ENCODE measurements around the gene VIM.

VIM gene

DNA sequence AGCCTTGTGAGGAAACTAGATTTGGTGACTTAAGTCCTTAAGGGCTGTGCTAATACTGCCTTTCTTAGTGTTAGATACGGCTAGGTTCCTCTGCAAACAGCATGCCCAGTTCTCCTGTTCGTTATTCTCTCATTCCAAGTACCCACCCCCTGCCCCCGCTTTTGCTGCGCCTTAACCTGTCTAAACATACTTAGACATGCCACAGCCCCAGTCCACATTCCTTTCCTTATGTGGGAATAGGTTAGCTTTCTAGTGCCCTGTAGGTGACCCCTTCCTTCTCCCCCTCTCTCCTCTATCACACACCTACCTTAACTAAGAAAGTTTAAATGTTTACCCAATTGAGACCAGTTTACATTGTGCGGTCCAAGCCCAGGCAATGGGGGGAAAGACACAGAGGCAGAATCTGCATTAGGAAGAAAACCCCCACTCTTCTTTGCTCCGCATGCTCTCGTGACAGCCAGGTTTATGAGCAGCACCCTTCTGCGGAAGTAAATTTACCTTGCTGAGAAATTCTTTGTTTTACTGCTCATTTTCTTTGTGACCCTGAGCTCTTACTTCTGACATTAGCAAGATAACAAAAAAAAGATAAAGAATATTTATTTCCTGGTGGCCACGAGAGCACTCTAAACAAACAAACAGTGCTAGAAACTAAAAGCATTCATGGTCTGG, 48.8 kb downstream of the VIM start:
- Histone ChIP-seq H3K79me2 (ENCODE audit: insufficient read depth, low read length) (no peaks in the 10 kb centered on the region), H3K4me3 (ENCODE audit: low read length, poor library complexity, severe bottlenecking) (no peak overlapping the region), H4K20me1 (ENCODE audit: insufficient read depth, low read length, poor library complexity, severe bottlenecking) (no peaks in the 10 kb centered on the region), H3K9me2 (replicated peaks; ENCODE audit: low read depth, low read length) (no peaks in the 10 kb centered on the region), H3K9ac (ENCODE audit: low read depth, low read length, poor library complexity, severe bottlenecking) (no peak overlapping the region), H2AFZ (ENCODE audit: low read length) (no peak overlapping the region), H3K9me3 (ENCODE audit: insufficient read depth, low read depth, low read length) (no peaks in the 10 kb centered on the region), H3F3A (ENCODE audit: low read depth) (no peaks in the 10 kb centered on the region), H3K27me3 (ENCODE audit: insufficient read depth, low read length, poor library complexity, severe bottlenecking) (peaks cover 3% of the 10 kb centered on the region), H3K4me1 (ENCODE audit: insufficient read depth, low read length, poor library complexity, severe bottlenecking) (no peaks in the 10 kb centered on the region), H3K36me3 (ENCODE audit: insufficient read depth, low read length) (no peaks in the 10 kb centered on the region), H3K4me2 (ENCODE audit: low read depth, low read length, poor library complexity, severe bottlenecking) (no peak overlapping the region)
- TF ChIP-seq EZH2phosphoT487 (IDR thresholded peaks at IDR 0.05; ENCODE audit: borderline replicate concordance) = no peak
- TF ChIP-seq CTCF (conservative IDR thresholded peaks at IDR 0.05; ENCODE audit: low read length) = no peak

DNA sequence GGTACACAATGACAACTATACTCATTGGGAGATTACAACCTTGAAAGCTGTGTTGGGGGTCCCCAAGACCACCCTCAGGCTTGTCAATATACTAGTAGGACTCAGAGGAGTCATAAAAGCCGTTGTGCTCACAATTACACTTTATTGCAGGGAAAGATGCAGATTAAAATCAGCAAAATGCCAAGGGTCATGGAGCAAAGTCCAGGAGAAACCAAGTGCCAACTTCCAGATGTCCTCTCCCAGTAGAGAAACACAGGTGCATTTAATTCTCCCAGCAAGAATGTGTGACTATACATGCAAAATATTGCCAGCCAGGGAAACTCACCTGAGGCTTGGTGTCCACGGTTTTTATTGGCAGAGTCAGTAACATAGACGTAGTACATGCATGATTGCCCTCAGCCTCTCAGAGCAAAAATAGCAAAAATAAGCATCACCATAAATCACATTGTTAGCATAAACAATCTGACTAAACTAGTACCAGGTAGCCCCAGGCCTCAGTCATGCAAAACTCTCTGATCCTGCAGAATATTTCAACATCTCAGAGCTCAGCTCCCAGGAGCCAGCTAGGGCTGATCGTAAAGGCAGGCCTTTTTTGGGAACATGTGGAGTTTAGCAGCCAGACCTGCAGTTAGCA, 50.7 kb downstream of the VIM start:
- H4K20me1 ChIP-seq (ENCODE audit: insufficient read depth, low read length, poor library complexity, severe bottlenecking) = no peaks in the 10 kb centered on the region
- H3K9me2 ChIP-seq (replicated peaks; ENCODE audit: low read depth, low read length) = no peaks in the 10 kb centered on the region
- no peak overlapping the region for H3K4me3 ChIP-seq (ENCODE audit: low read length, poor library complexity, severe bottlenecking)
- no peak overlapping the region for H3K9ac ChIP-seq (ENCODE audit: low read depth, low read length, poor library complexity, severe bottlenecking)
- no peaks in the 10 kb centered on the region for H3K79me2 ChIP-seq (ENCODE audit: insufficient read depth, low read length)
- H3K4me1 ChIP-seq (ENCODE audit: insufficient read depth, low read length, poor library complexity, severe bottlenecking) = no peaks in the 10 kb centered on the region
- no peak overlapping the region for H2AFZ ChIP-seq (ENCODE audit: low read length)
- peaks cover 3% of the 10 kb centered on the region for H3K27me3 ChIP-seq (ENCODE audit: insufficient read depth, low read length, poor library complexity, severe bottlenecking)
- TF ChIP-seq CTCF (conservative IDR thresholded peaks at IDR 0.05; ENCODE audit: low read length) (no peak), EZH2phosphoT487 (IDR thresholded peaks at IDR 0.05; ENCODE audit: borderline replicate concordance) (no peak)
- H3F3A ChIP-seq (ENCODE audit: low read depth) = no peaks in the 10 kb centered on the region
- no peaks in the 10 kb centered on the region for H3K36me3 ChIP-seq (ENCODE audit: insufficient read depth, low read length)
- no peak overlapping the region for H3K4me2 ChIP-seq (ENCODE audit: low read depth, low read length, poor library complexity, severe bottlenecking)
- H3K9me3 ChIP-seq (ENCODE audit: insufficient read depth, low read depth, low read length) = no peaks in the 10 kb centered on the region; the same call in 1 of the 2 replicates

DNA sequence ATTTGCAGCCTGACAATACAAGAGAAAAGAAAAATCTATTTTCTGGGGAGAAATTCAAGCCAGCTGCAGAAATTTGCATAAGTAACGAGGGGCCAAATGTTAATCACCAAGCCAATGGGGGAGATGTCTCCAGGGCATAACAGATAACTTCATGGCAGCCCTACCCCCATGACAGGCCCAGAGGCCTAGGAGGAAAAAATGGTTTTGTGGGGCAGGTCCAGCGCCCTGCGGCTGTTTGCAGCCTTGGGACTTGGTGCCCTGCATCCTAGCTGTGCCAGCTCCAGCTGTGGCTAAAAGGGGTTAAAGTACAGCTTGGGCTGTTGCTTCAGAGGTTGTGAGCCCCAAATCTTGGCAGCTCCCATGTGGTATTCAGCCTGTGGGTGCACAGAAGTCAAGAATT, 54.3 kb downstream of the VIM start:
- peaks cover 3% of the 10 kb centered on the region for H3K27me3 ChIP-seq (ENCODE audit: insufficient read depth, low read length, poor library complexity, severe bottlenecking)
- no peaks in the 10 kb centered on the region for H3K36me3 ChIP-seq (ENCODE audit: insufficient read depth, low read length)
- no peaks in the 10 kb centered on the region; the same call in 1 of the 2 replicates for H3K9me3 ChIP-seq (ENCODE audit: insufficient read depth, low read depth, low read length)
- H4K20me1 ChIP-seq (ENCODE audit: insufficient read depth, low read length, poor library complexity, severe bottlenecking) = no peaks in the 10 kb centered on the region
- H3K9ac ChIP-seq (ENCODE audit: low read depth, low read length, poor library complexity, severe bottlenecking) = no peak overlapping the region
- TF ChIP-seq EZH2phosphoT487 (IDR thresholded peaks at IDR 0.05; ENCODE audit: borderline replicate concordance) (no peak), CTCF (conservative IDR thresholded peaks at IDR 0.05; ENCODE audit: low read length) (no peak)
- H2AFZ ChIP-seq (ENCODE audit: low read length) = no peak overlapping the region
- no peak overlapping the region for H3K4me2 ChIP-seq (ENCODE audit: low read depth, low read length, poor library complexity, severe bottlenecking)
- H3K79me2 ChIP-seq (ENCODE audit: insufficient read depth, low read length) = no peaks in the 10 kb centered on the region
- no peaks in the 10 kb centered on the region for H3K4me1 ChIP-seq (ENCODE audit: insufficient read depth, low read length, poor library complexity, severe bottlenecking)
- no peaks in the 10 kb centered on the region for H3F3A ChIP-seq (ENCODE audit: low read depth)
- no peaks in the 10 kb centered on the region for H3K9me2 ChIP-seq (replicated peaks; ENCODE audit: low read depth, low read length)
- no peak overlapping the region for H3K4me3 ChIP-seq (ENCODE audit: low read length, poor library complexity, severe bottlenecking)

Measured in Loucy (cell line).